Neural cell (in vitro differentiated cells): ENCODE results near the gene PLAC8L1. TPM values are rescaled to one million over a fixed set of nuclear protein-coding genes. Genes with fewer than 3 reads are reported as not detected.

Experiments used
- H2AFZ ChIP-seq: fragments of 200-600, 300-800 bp; sonication (generic), shearing (Covaris generic); 2 replicates; pipeline ENCODE4 v1.6.0; 2014; ENCODE audit warnings: low read depth, mild to moderate bottlenecking, antibody characterized with exemption, low read length, moderate library complexity
- H3F3A ChIP-seq: fragments of 200-600 bp; shearing (Covaris generic); 2 replicates; pipeline ENCODE4 v1.6.1; 2016; ENCODE audit warnings: mild to moderate bottlenecking, moderate library complexity, mixed read lengths, antibody characterized with exemption, low read length; ENCODE audit not compliant: insufficient read depth, poor library complexity, severe bottlenecking
- H3K27ac ChIP-seq: fragments of 200-600, 300-800 bp; sonication (generic), shearing (Covaris generic); 2 replicates; pipeline ENCODE4 v1.5.1; 2014; ENCODE audit warnings: mild to moderate bottlenecking, low read length, moderate library complexity
- H3K27me3 ChIP-seq: fragments of 300-800, 200-600 bp; sonication (generic), shearing (Covaris generic); 2 replicates; pipeline ENCODE4 v1.6.0; 2014; ENCODE audit warnings: mild to moderate bottlenecking, low read depth, low read length, moderate library complexity; ENCODE audit not compliant: insufficient read depth
- H3K36me3 ChIP-seq: fragments of 300-800, 200-600 bp; sonication (generic), shearing (Covaris generic); 2 replicates; pipeline ENCODE4 v1.5.1; 2014; ENCODE audit warnings: mild to moderate bottlenecking, antibody characterized with exemption, low read length, moderate library complexity; ENCODE audit not compliant: insufficient read depth
- H3K4me2 ChIP-seq: fragments of 300-800, 200-600 bp; sonication (generic), shearing (Covaris generic); 2 replicates; pipeline ENCODE4 v1.6.0; 2014; ENCODE audit warnings: mild to moderate bottlenecking, low read length
- H3K4me3 ChIP-seq: fragments of 300-800, 200-600 bp; sonication (generic), shearing (Covaris generic); 2 replicates; pipeline ENCODE4 v1.5.1; 2014; ENCODE audit warnings: mild to moderate bottlenecking, low read length, moderate library complexity
- H3K79me2 ChIP-seq: fragments of 200-600 bp; shearing (Covaris generic); replicated peaks from 2 replicates; pipeline ENCODE4 v1.6.0; 2014; ENCODE audit warnings: mild to moderate bottlenecking, low read length, moderate library complexity; ENCODE audit not compliant: insufficient read depth
- H3K9ac ChIP-seq: fragments of 300-800, 200-600 bp; sonication (generic), shearing (Covaris generic); 2 replicates; pipeline ENCODE4 v1.6.1; 2016; ENCODE audit warnings: mild to moderate bottlenecking, low read length, mixed read lengths
- H3K9me2 ChIP-seq: fragments of 200-600 bp; shearing (Covaris generic); 2 replicates; pipeline ENCODE4 v1.6.1; 2016; ENCODE audit warnings: mild to moderate bottlenecking, low read length, mixed read lengths; ENCODE audit not compliant: insufficient read depth
- H3K9me3 ChIP-seq: fragments of 200-600, 300-800 bp; sonication (generic), shearing (Covaris generic); 2 replicates; pipeline ENCODE4 v1.6.1; 2016; ENCODE audit warnings: mild to moderate bottlenecking, mixed run types, low read length, moderate library complexity, mixed read lengths
- H4K20me1 ChIP-seq: fragments of 200-600 bp; shearing (Covaris generic); 2 replicates; pipeline ENCODE4 v1.6.1; 2016; ENCODE audit warnings: mild to moderate bottlenecking, mixed run types; ENCODE audit not compliant: insufficient read depth
- CTCF ChIP-seq: fragments of 450-650 bp; IDR thresholded peaks from 2 replicates; pipeline ENCODE4 v1.5.1; 2014; ENCODE audit warnings: antibody characterized with exemption, mild to moderate bottlenecking, moderate library complexity; ENCODE audit not compliant: poor library complexity, severe bottlenecking
- EP300 ChIP-seq: fragments of 450-650 bp; conservative IDR thresholded peaks from 2 replicates; pipeline ENCODE4 v1.6.1; 2014; ENCODE audit warnings: antibody characterized with exemption, mild to moderate bottlenecking, moderate library complexity; ENCODE audit not compliant: poor library complexity, severe bottlenecking
- EZH2 ChIP-seq: fragments of 200-600, 300-800 bp; shearing (Covaris generic), sonication (generic); IDR thresholded peaks from 2 replicates; pipeline ENCODE4 v1.6.1; 2014; ENCODE audit warnings: antibody characterized with exemption, low read length, borderline replicate concordance, mild to moderate bottlenecking; ENCODE audit not compliant: insufficient read depth, poor library complexity, severe bottlenecking
- MXI1 ChIP-seq: fragments of 450-650 bp; conservative IDR thresholded peaks from 2 replicates; pipeline ENCODE4 v1.6.1; 2014; ENCODE audit warnings: antibody characterized with exemption, mild to moderate bottlenecking; ENCODE audit not compliant: poor library complexity, severe bottlenecking
- POLR2AphosphoS5 ChIP-seq: IDR thresholded peaks from 2 replicates; pipeline ENCODE4 v1.6.1; 2012
- RAD21 ChIP-seq: fragments of 450-650 bp; conservative IDR thresholded peaks from 2 replicates; pipeline ENCODE4 v1.6.1; 2014; ENCODE audit warnings: antibody characterized with exemption, mild to moderate bottlenecking, moderate library complexity
- REST ChIP-seq: IDR thresholded peaks from 2 replicates; pipeline ENCODE4 v1.6.1; 2012; ENCODE audit warnings: borderline replicate concordance
- SMC3 ChIP-seq: fragments of 450-650 bp; conservative IDR thresholded peaks from 2 replicates; pipeline ENCODE4 v1.6.1; 2014; ENCODE audit warnings: antibody characterized with exemption, mild to moderate bottlenecking, moderate library complexity; ENCODE audit not compliant: poor library complexity
- TAF1 ChIP-seq: IDR thresholded peaks from 2 replicates; pipeline ENCODE4 v1.6.1; 2012; ENCODE audit warnings: low read depth
- polyA plus RNA-seq: library from polyadenylated mRNA; depleted of rRNA; stranded (reverse); fragments of >200 nt; gene quantifications from 2 replicates; pipeline ENCODE4 v1.2.3, GENCODE V29; 2014

Gene PLAC8L1
- polyA plus RNA-seq, 1 donor from 2014 or later, result 0.93 TPM

DNA sequence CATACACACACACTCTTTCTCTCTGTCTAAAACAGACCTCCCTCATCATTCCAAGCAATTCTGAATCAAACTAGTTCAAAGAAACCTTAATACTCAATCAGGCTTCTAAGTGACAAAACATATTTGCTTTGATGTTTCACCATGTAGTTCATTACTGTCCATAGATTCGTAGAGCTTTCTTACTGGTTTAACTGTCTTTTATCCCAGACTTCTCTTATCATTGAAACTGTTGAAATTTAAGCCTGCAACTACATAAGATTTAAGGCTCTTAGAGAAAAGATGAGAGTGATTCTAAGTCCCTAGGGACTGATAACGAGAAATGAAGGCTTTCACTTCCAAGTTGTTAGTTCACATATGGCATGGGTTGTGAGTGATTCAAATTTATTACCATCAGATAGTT, 11.0 kb upstream of the PLAC8L1 start:
- no peak overlapping the region for H3K27ac ChIP-seq
- H3K9ac ChIP-seq, result no peak overlapping the region
- no peak overlapping the region for H2AFZ ChIP-seq
- H3K9me2 ChIP-seq, result no peaks in the 10 kb centered on the region
- no peaks in the 10 kb centered on the region for H3F3A ChIP-seq
- H3K4me3 ChIP-seq, result no peak overlapping the region
- H3K36me3 ChIP-seq, result peaks cover 9% of the 10 kb centered on the region
- H3K4me2 ChIP-seq, result no peak overlapping the region
- TF ChIP-seq MXI1 (no peak), POLR2AphosphoS5 (no peak), TAF1 (no peak), RAD21 (no peak), REST (no peak), SMC3 (no peak), CTCF (no peak), EZH2 (no peak), EP300 (no peak)
- no peaks in the 10 kb centered on the region for H3K27me3 ChIP-seq
- H4K20me1 ChIP-seq, result no peaks in the 10 kb centered on the region
- H3K79me2 ChIP-seq, result no peaks in the 10 kb centered on the region
- no peaks in the 10 kb centered on the region for H3K9me3 ChIP-seq

DNA sequence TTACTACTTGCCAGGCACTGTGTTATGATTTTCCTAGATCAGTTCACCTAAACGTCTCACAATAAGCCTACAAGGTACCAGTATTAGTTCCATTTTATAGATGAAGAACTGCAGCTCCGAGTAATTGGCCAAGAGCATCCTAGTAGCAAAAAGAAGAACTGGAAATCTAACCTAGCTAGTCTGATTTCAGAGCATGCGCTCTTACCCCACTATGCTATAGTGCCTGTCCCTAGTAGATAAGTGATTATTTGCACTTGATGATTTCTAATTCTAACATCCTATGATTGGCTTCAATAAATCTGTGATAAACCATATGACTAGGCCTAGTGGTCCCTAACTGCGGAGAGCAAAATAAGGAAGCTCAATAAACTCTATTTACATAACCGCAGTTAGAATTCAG, 7.1 kb upstream of the PLAC8L1 start:
- Histone ChIP-seq H3K27ac (no peak overlapping the region), H3K79me2 (no peaks in the 10 kb centered on the region), H3K9me3 (no peaks in the 10 kb centered on the region), H2AFZ (no peak overlapping the region), H3K4me2 (no peak overlapping the region), H3F3A (no peaks in the 10 kb centered on the region), H3K9me2 (no peaks in the 10 kb centered on the region), H3K4me3 (no peak overlapping the region), H3K27me3 (no peaks in the 10 kb centered on the region), H4K20me1 (no peaks in the 10 kb centered on the region), H3K9ac (no peak overlapping the region), H3K36me3 (no peaks in the 10 kb centered on the region)
- TF ChIP-seq RAD21, result no peak
- TF ChIP-seq POLR2AphosphoS5, result no peak

- Histone ChIP-seq H3K27me3 (no peaks in the 10 kb centered on the region), H2AFZ (no peak overlapping the region), H3K9me2 (no peaks in the 10 kb centered on the region), H3K9ac (no peak overlapping the region), H3K4me3 (no peak overlapping the region), H3K27ac (no peak overlapping the region), H3F3A (no peaks in the 10 kb centered on the region), H4K20me1 (no peaks in the 10 kb centered on the region), H3K79me2 (no peaks in the 10 kb centered on the region), H3K36me3 (no peaks in the 10 kb centered on the region), H3K4me2 (no peak overlapping the region), H3K9me3 (no peaks in the 10 kb centered on the region)
- no peak for TF ChIP-seq EZH2
- no peak for TF ChIP-seq EP300
- TF ChIP-seq MXI1, result no peak
- TF ChIP-seq CTCF, result no peak
- no peak for TF ChIP-seq POLR2AphosphoS5
- no peak for TF ChIP-seq RAD21
- TF ChIP-seq REST, result no peak
- TF ChIP-seq TAF1, result no peak
- no peak for TF ChIP-seq SMC3
These were observed 6.0 kb upstream of the PLAC8L1 start for GRCh38 chr5:146111409-146111808.
